Muscle of leg (tissue), 11 donors: ENCODE data around the gene AGBL1. TPM values are rescaled to one million over a fixed set of nuclear protein-coding genes. Genes with fewer than 3 reads are reported as not detected.
A peak's percentile ranks its signal among the peaks of the same experiment; 100 is the strongest.

ENCODE experiments used
- DNase-seq: peaks from one replicate; pipeline ENCODE4 v3.0.0; 2013
- H3K27ac ChIP-seq: one replicate; pipeline ENCODE4 v1.5.1; 2013; ENCODE audit warnings: mild to moderate bottlenecking, low read length, control low read depth
- H3K27me3 ChIP-seq: one replicate; pipeline ENCODE4 v1.6.1; 2013; ENCODE audit warnings: low read length; ENCODE audit not compliant: control insufficient read depth, insufficient read depth
- H3K36me3 ChIP-seq: one replicate; pipeline ENCODE4 v1.6.1; 2013; ENCODE audit warnings: low read length; ENCODE audit not compliant: control insufficient read depth, insufficient read depth
- H3K4me1 ChIP-seq: one replicate; pipeline ENCODE4 v1.6.1; 2013; ENCODE audit warnings: low read length; ENCODE audit not compliant: control insufficient read depth, insufficient read depth
- H3K4me3 ChIP-seq: one replicate; pipeline ENCODE4 v1.5.1; 2013; ENCODE audit warnings: low read length, control low read depth
- H3K9me3 ChIP-seq: replicated peaks from 2 replicates; pipeline ENCODE4 v1.6.1; 2013; ENCODE audit warnings: low read depth, low read length; ENCODE audit not compliant: control insufficient read depth
- WGBS: methylation state at CpG from one replicate; pipeline ENCODE4 v1.1.5; 2013; ENCODE audit warnings: missing lambda C conversion rate; ENCODE audit not compliant: insufficient coverage; 5-methylcytosine and 5-hydroxymethylcytosine counted together
- polyA plus RNA-seq, 8 donors: library from polyadenylated mRNA; unstranded; fragments of 120-200 nt; gene quantifications; one replicate each; pipeline versions ENCODE4 v1.2.1 to v1.2.3, GENCODE V29; 2013; ENCODE audit warnings: inconsistent platforms in 1 of 8, low replicate concordance in 1 of 8; ENCODE audit not compliant: insufficient read length in 8 of 8, insufficient read depth in 1 of 8
- total RNA-seq: library from RNA; stranded (reverse); fragments of 120-200 nt; gene quantifications from one replicate; pipeline ENCODE4 v1.2.4, GENCODE V29; 2013

AGBL1 gene
- total and polyA plus RNA-seq, 9 donors = 6.0 to 18.1 (median 7.9) TPM

DNA sequence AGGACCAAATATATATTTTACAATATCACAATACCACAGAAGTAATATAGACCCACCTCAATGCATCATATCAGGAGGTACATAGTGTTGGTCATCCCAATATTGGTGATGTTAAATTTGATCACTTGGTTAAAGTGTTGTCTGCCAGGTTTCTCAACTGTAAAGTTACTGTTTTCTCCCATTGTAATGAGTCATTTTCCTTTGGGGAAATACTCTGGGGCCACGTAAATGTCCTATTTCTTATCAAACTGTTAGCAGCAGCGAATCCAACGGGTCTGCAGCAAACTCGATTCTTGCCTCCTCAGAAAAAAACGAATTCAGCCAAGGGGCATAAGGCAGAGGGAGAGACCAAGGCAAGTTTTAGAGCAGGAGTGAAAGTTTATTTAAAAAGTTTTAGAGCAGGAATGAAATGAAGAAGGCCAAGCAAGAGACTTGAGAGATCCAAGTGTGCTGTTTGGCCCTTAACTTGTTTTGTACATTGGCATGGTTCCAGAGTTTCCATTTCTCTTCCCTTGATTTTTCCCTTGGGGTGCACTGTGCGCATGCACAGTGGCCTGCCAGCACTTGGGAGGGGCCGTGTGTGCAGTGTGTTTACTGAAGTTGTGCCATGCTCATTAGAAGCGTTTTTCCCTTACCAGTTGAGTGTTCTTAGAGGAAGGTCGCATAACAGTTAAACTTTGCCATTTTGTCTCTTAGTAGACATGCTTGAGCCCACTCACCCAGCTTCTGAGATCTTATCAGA, 512.5 kb downstream of the AGBL1 start:
- Histone ChIP-seq H3K4me3 (no peak overlapping the region), H3K27me3 (no peaks in the 10 kb centered on the region), H3K9me3 (no peaks in the 10 kb centered on the region), H3K4me1 (peaks cover 8% of the 10 kb centered on the region), H3K36me3 (no peaks in the 10 kb centered on the region), H3K27ac (no peak overlapping the region)
- 100% methylated on average over 1 of the region's 9 CpGs for WGBS
- DNase-seq = peak; percentile 89

- Histone ChIP-seq H3K4me1 (peaks cover 8% of the 10 kb centered on the region), H3K36me3 (no peaks in the 10 kb centered on the region), H3K27me3 (no peaks in the 10 kb centered on the region), H3K9me3 (no peaks in the 10 kb centered on the region), H3K4me3 (no peak overlapping the region), H3K27ac (no peak overlapping the region)
- WGBS = 67% methylated on average over 1 of the region's 1 CpG
- DNase-seq = no peak
Measured at GRCh38 chr15:86595741-86596140, 516.1 kb downstream of the AGBL1 start.

DNA sequence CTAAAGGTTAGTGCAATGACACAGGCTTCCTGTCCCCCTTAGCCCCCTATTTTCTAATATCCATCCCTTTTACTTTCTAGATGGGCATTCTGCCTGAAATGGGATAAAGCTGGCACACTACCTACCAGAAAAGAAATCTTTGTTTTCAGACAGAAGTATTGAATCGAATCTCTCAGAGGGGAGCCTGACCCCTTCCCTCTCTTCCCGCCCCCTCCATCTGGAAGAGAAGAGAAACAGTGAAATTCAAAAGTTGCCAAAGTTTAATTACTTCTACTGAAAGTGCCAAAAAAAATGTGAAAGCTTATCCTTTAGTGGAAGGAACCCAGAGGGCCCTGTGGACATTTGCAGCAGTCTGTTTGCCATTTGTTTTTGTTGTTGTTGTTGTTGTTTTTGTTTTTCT, 523.8 kb downstream of the AGBL1 start:
- no peaks in the 10 kb centered on the region for H3K9me3 ChIP-seq
- DNase-seq = no peak
- no peaks in the 10 kb centered on the region for H3K36me3 ChIP-seq
- H3K27me3 ChIP-seq = no peaks in the 10 kb centered on the region
- no peak overlapping the region for H3K4me3 ChIP-seq
- no peak overlapping the region for H3K27ac ChIP-seq
- peaks cover 4% of the 10 kb centered on the region for H3K4me1 ChIP-seq
- no CpG with 5 or more reads among the region's 2 CpGs for WGBS

DNA sequence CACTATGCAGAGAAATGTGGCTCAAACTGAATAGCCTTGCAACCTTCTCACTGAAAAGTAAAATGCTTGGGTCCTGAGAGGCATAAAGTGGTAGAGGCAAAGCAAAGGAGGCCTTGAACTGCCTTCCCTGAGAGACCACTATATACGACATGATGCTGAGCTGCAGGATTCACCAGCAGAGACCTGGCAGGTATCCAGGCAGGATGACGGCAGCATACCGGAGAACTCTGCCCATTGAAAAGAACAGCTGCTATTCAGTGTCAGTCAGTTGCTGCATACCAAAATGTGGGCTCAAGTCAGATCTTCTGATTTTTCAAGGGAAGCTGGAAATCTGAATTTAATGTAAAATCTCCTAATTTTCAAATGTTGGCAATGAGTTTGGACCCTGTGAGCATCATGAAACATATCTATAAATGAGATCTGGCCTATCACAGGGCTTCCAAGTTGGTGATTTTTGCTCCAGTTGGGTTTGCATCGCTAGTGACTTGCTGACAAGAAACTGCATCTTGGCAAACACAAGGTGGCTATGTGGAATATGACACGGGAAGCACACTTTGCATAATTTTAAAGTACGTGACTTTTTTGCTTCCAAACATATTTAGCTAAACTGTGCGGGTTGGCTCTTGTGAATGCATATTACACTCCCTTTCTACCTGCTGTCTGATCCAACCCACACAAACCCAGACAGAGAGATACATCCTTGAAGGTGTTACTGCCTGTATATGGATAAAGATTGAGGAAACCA, 529.0 kb downstream of the AGBL1 start:
- peak; percentile 77 for DNase-seq
- H3K27ac ChIP-seq = no peak overlapping the region

GRCh38 chr15:86609275-86609674, 529.6 kb downstream of the AGBL1 start:
- DNase-seq = no peak
- H3K36me3 ChIP-seq = no peaks in the 10 kb centered on the region
- H3K27me3 ChIP-seq = no peaks in the 10 kb centered on the region
- H3K4me1 ChIP-seq = peaks cover 10% of the 10 kb centered on the region
- no peak overlapping the region for H3K4me3 ChIP-seq
- no peak overlapping the region for H3K27ac ChIP-seq
- WGBS = no CpG with 5 or more reads among the region's 3 CpGs
- no peaks in the 10 kb centered on the region for H3K9me3 ChIP-seq

More for the DNA sequence above, 529.0 kb downstream of the AGBL1 start:
- no peak overlapping the region for H3K4me3 ChIP-seq
- WGBS = 40% methylated on average over 6 of the region's 7 CpGs
- no peaks in the 10 kb centered on the region for H3K27me3 ChIP-seq
- H3K4me1 ChIP-seq = peaks cover 10% of the 10 kb centered on the region
- no peaks in the 10 kb centered on the region for H3K9me3 ChIP-seq
- H3K36me3 ChIP-seq = no peaks in the 10 kb centered on the region

GRCh38 chr15:86610038-86610437, 530.4 kb downstream of the AGBL1 start:
- H3K4me3 ChIP-seq = no peak overlapping the region
- H3K4me1 ChIP-seq = peaks cover 10% of the 10 kb centered on the region
- no peaks in the 10 kb centered on the region for H3K27me3 ChIP-seq
- no peak overlapping the region for H3K27ac ChIP-seq
- H3K36me3 ChIP-seq = no peaks in the 10 kb centered on the region
- H3K9me3 ChIP-seq = no peaks in the 10 kb centered on the region
- no CpG with 5 or more reads among the region's 2 CpGs for WGBS
- DNase-seq = no peak

DNA sequence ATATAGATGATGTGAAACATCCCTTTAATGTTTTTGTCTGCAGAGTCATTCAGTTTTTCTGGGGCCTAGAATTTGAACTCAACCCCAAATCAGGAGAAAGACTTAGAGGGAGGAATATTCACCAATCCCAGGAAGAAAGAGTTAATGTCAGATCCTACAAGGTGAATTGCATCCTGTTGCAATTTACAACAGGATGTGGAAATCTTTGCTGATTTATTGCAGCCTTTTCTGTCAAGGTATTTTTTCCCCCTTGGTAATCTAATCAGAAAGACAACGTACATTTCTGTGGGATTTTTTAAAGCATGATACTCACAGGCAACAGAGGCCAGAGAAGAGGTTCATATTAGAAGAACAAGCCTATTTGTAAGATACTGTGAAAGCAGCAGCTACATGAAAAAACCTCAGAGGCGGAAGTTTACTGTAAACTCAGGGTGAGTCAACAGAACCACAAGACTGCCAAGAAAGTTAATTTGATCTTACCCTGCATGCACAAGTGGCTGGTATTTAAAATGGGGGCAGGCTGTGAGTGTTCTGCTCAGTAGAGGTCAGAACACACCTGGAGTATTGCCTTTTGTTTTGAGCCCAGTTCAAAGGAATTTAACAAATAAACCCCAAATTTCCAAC, 531.9 kb downstream of the AGBL1 start:
- no CpG with 5 or more reads among the region's 2 CpGs for WGBS
- no peak for DNase-seq
- peaks cover 10% of the 10 kb centered on the region for H3K4me1 ChIP-seq
- no peaks in the 10 kb centered on the region for H3K36me3 ChIP-seq
- H3K4me3 ChIP-seq = no peak overlapping the region
- H3K9me3 ChIP-seq = no peaks in the 10 kb centered on the region
- no peaks in the 10 kb centered on the region for H3K27me3 ChIP-seq
- H3K27ac ChIP-seq = no peak overlapping the region

DNA sequence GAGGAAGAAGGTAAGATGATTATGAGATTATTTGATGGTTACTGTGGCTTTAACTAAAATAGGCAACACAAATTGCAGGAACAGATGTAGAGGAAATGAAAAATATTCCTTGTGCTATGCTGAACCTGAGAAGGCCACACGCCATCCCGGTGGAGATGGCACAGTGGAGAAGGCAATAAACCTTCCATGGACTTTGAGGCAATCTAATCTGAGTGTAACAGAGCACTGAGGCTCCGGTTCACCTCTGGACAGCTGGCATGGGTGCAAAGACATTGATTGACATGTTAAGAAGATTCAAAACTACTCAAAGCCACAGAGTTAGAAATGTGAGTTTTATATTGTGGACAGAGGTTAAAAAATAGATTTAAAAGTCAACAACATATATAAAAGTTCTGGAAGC, 535.7 kb downstream of the AGBL1 start:
- Histone ChIP-seq H3K9me3 (no peaks in the 10 kb centered on the region), H3K4me1 (peaks cover 5% of the 10 kb centered on the region), H3K27ac (no peak overlapping the region), H3K36me3 (no peaks in the 10 kb centered on the region), H3K27me3 (no peaks in the 10 kb centered on the region), H3K4me3 (no peak overlapping the region)
- DNase-seq = no peak
- WGBS = 59% methylated on average over 2 of the region's 3 CpGs

DNA sequence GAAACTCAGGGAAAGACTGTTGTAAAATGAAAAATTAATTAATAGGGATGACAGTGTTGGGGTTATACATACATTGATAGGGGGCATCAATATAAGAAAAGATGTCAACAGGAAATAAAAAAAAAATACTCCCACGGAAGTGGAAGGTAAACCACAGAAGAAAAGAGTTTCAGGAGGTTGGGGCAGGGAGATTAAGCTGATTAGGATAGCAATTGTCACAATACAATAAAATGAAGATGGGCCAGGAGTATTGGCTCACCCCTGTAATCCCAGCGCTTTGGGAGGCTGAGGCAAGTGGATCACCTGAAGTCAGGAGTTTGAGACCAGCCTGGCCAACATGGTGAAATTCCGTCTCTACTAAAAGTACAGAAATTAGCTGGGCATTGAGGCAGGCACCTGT, 536.1 kb downstream of the AGBL1 start:
- H3K9me3 ChIP-seq = no peaks in the 10 kb centered on the region
- no peaks in the 10 kb centered on the region for H3K27me3 ChIP-seq
- H3K4me1 ChIP-seq = peaks cover 5% of the 10 kb centered on the region
- H3K36me3 ChIP-seq = no peaks in the 10 kb centered on the region
- no peak for DNase-seq
- 100% methylated on average over 1 of the region's 3 CpGs for WGBS
- H3K27ac ChIP-seq = no peak overlapping the region
- H3K4me3 ChIP-seq = no peak overlapping the region

- Histone ChIP-seq H3K9me3 (no peaks in the 10 kb centered on the region), H3K27me3 (no peaks in the 10 kb centered on the region), H3K4me3 (no peak overlapping the region), H3K4me1 (peaks cover 8% of the 10 kb centered on the region), H3K27ac (no peak overlapping the region), H3K36me3 (no peaks in the 10 kb centered on the region)
- DNase-seq = no peak
- WGBS = no CpG with 5 or more reads among the region's 1 CpG
Measured at GRCh38 chr15:86616771-86617170, 537.1 kb downstream of the AGBL1 start.
